Measurements from ENCODE around the gene KRTAP10-3.

- TF ChIP-seq, protein P1, sequence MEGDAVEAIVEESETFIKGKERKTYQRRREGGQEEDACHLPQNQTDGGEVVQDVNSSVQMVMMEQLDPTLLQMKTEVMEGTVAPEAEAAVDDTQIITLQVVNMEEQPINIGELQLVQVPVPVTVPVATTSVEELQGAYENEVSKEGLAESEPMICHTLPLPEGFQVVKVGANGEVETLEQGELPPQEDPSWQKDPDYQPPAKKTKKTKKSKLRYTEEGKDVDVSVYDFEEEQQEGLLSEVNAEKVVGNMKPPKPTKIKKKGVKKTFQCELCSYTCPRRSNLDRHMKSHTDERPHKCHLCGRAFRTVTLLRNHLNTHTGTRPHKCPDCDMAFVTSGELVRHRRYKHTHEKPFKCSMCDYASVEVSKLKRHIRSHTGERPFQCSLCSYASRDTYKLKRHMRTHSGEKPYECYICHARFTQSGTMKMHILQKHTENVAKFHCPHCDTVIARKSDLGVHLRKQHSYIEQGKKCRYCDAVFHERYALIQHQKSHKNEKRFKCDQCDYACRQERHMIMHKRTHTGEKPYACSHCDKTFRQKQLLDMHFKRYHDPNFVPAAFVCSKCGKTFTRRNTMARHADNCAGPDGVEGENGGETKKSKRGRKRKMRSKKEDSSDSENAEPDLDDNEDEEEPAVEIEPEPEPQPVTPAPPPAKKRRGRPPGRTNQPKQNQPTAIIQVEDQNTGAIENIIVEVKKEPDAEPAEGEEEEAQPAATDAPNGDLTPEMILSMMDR (IDR thresholded peaks at IDR 0.05): no peak
- no peak for TF ChIP-seq POLR2A (IDR thresholded peaks at IDR 0.05)
Measured at GRCh38 chr21:44579833-44580144, 21.2 kb upstream of the KRTAP10-3 start.

Measured in body of pancreas (tissue), 4 donors.